ENCODE data around the gene DOCK9.

The DOCK9 gene, protein sequence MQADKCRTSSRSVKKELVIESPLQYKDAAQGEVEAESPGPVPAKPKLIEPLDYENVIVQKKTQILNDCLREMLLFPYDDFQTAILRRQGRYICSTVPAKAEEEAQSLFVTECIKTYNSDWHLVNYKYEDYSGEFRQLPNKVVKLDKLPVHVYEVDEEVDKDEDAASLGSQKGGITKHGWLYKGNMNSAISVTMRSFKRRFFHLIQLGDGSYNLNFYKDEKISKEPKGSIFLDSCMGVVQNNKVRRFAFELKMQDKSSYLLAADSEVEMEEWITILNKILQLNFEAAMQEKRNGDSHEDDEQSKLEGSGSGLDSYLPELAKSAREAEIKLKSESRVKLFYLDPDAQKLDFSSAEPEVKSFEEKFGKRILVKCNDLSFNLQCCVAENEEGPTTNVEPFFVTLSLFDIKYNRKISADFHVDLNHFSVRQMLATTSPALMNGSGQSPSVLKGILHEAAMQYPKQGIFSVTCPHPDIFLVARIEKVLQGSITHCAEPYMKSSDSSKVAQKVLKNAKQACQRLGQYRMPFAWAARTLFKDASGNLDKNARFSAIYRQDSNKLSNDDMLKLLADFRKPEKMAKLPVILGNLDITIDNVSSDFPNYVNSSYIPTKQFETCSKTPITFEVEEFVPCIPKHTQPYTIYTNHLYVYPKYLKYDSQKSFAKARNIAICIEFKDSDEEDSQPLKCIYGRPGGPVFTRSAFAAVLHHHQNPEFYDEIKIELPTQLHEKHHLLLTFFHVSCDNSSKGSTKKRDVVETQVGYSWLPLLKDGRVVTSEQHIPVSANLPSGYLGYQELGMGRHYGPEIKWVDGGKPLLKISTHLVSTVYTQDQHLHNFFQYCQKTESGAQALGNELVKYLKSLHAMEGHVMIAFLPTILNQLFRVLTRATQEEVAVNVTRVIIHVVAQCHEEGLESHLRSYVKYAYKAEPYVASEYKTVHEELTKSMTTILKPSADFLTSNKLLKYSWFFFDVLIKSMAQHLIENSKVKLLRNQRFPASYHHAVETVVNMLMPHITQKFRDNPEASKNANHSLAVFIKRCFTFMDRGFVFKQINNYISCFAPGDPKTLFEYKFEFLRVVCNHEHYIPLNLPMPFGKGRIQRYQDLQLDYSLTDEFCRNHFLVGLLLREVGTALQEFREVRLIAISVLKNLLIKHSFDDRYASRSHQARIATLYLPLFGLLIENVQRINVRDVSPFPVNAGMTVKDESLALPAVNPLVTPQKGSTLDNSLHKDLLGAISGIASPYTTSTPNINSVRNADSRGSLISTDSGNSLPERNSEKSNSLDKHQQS (N-terminal part only)

DNA sequence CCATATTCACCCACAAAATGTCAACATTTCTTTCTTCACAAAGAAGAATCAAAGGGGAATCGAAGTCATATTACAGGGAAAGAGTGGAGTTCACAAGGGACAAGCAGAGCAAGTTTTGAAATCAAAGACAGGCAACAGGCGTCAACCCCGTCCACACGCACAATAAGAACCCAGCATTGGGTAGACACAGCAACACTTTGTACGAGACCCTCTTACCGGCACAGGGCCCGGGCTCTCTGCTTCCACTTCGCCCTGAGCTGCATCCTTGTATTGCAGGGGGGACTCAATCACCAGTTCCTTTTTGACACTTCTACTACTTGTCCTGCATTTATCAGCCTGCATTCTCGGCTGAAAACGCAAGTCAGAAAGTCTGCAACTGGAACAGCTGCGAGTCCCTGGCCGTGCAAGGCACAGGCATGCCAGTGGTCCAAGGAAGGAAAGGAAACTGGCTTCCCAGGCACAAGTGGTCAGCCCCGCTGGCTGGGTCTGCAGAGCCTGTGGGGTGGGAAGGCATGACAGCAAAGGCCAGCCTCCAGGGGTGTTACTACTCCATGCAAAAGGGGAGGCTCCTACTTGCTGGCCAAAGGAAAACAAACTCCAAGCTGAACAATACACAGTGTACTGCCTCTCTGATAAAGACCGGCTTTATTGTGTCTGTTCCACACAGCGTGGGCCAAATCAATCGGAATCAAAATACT lies at the start of gene DOCK9:
Gene DOCK9, minus strand, starts transcription at position 497 of the 698 bp plus-strand sequence. Its CDS starts 155 bp downstream, at position 342.
- TF ChIP-seq, protein P1, sequence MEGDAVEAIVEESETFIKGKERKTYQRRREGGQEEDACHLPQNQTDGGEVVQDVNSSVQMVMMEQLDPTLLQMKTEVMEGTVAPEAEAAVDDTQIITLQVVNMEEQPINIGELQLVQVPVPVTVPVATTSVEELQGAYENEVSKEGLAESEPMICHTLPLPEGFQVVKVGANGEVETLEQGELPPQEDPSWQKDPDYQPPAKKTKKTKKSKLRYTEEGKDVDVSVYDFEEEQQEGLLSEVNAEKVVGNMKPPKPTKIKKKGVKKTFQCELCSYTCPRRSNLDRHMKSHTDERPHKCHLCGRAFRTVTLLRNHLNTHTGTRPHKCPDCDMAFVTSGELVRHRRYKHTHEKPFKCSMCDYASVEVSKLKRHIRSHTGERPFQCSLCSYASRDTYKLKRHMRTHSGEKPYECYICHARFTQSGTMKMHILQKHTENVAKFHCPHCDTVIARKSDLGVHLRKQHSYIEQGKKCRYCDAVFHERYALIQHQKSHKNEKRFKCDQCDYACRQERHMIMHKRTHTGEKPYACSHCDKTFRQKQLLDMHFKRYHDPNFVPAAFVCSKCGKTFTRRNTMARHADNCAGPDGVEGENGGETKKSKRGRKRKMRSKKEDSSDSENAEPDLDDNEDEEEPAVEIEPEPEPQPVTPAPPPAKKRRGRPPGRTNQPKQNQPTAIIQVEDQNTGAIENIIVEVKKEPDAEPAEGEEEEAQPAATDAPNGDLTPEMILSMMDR (conservative IDR thresholded peaks at IDR 0.05) = no peak
- peak within 1 kb of the TSS; percentile 79 for H3K27ac ChIP-seq

DNA sequence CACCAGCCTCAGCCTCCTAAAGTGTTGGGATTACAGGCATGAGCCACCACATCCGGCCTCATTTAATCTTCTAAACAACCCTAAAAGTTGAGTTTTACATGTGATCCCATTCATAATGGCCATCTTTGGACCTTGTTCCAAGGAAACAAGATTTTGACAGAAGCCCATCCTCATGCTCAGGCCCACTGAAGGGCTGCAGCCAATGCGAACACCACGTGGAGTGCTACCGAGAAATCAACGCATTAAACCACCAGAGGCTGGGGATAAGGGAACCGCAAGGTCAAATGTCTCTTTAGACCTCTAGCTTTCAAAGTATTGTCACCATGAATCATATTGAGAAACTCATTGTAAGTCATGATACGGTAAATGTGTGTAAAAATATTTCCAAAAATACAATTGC lies 49.4 kb upstream of the DOCK9 start:
- no peak overlapping the region for H3K27ac ChIP-seq
- TF ChIP-seq, protein P1 (conservative IDR thresholded peaks at IDR 0.05) = no peak

DNA sequence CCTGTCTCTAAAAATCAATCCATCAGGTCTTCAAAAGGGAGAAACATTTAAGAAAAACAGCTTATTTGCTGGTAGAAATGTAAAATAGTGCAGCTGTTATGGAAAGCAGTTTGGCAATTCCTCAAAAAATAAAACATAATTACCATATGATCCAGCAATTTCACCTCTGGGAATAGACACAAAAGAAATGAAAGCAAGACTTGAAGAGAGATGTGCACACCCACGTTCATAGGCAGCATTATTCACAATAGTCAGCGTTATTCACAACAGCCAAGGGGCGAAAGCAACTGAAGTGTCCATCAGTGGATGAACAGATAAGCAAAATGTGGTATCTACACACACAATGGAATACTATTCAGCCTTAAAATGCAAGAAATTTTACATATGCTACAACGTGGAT lies 45.1 kb upstream of the DOCK9 start:
- H3K27ac ChIP-seq = no peak overlapping the region
- TF ChIP-seq, protein P1 (conservative IDR thresholded peaks at IDR 0.05) = no peak

DNA sequence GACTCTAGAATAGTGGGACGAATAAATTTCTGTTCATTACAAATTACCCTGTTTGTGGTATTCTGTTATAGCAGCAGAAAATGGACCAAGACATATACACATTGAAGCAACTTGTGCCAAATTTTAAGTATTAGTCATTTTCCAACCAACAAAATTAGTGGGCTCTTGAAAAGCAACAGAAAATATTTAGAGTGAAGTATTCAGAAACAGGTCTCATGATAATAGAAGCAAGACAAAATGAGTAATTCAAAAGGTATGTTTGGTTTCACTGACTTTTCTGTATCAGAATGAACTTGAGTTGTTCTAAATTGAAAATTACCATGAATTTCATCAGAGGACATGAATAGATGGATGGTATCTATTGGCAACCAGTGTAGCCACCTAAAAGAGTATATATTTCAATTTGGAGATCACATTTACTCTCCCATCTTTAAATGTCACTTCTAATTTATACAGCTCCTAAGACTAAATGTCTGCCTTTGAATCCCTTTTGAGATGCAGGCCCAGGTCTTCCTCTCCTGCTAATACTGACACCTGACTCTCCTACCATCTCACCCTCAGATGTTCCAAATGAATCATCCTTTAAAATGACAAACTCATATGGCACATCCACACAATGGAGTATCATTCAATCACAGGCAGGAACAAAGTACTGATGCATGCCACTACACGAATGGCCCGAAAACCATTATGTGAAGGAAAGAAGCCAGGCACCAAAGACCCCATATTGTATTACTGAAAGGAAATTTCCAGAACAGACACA lies 40.7 kb upstream of the DOCK9 start:
- TF ChIP-seq, protein P1 (conservative IDR thresholded peaks at IDR 0.05) = no peak
- no peak overlapping the region for H3K27ac ChIP-seq

DNA sequence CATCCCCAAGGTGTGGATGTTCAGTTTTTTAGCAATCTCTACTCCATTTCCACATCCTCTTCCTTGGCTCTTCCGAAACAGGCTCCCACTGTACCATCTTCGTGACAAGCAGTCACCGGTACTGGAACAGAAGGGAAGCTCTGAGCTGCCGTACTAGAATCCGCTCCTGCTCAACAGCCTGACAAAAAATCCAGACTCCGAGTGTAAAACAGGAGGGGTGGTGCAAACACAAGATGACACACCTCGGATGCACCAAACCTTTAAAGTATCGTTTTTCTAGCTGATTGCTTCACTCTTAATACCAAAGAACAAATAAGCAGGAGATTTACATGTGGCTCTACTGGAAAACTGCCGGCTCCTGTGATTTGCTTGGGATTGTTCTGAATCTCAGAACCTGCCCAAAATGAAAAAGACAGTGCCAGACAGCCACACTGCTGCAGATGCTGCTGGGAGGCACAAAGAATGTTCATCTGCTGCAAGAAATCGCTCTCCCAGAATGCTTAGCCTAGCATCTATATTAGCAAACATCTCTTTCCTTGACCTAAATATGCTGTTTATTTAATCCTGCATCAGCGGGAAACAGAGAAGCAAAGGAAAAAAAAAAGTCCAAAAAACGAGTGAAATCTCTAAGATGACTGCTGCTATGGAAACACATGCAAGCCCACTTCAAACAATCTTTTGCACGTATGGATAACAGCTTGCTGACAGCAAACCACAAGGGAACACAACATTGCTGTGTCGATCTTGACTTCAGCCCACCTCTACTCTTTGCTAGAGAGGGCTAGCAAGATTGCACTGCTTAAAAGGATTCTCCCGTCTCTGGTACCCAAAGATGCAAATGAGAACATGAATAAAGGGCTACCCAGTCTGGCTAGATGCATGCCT lies 38.0 kb upstream of the DOCK9 start:
- H3K27ac ChIP-seq = no peak overlapping the region
- TF ChIP-seq, protein P1 (conservative IDR thresholded peaks at IDR 0.05) = no peak

DNA sequence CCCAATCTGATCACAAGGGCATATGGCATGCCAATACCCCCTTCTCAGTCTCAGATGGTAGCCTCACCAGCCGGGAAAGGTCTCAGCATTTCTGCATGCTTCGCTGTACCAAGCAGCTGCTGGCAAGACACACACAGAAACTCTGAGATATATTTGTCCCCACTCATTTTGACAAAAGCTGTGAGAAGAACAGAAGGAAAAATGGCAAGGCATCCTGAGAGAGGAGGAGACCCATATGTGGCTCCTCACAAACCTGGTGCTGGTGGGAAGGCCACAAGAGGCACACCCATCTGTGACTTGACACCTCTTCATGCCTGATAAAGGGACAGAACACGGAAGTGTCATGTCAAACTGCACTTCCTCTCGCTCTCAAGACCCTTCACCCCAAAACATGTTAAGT lies 36.7 kb upstream of the DOCK9 start:
- TF ChIP-seq, protein P1 (conservative IDR thresholded peaks at IDR 0.05) = no peak
- peak overlapping the region; percentile 23; the same call in 1 of the 2 replicates for H3K27ac ChIP-seq

Data from VCaP (cell line).